SU-DHL-6 (cell line): Measurements from ENCODE around the gene MMP14.

Experiments
- EZH2phosphoT487 ChIP-seq: fragments of 200-600 bp; sonication (generic), shearing (Covaris generic); conservative IDR thresholded peaks from 2 replicates; pipeline ENCODE4 v1.6.1; 2018; ENCODE audit warnings: mild to moderate bottlenecking, antibody characterized with exemption, low read length, moderate library complexity, mixed read lengths
- TF ChIP-seq, protein P1 (sequence below): fragments of 200-600 bp; sonication (generic); IDR thresholded peaks from one replicate; pipeline ENCODE4 v1.5.1; 2017; ENCODE audit warnings: antibody characterized with exemption, mild to moderate bottlenecking, low read length, moderate library complexity; ENCODE audit not compliant: insufficient read depth, poor library complexity, severe bottlenecking

DNA sequence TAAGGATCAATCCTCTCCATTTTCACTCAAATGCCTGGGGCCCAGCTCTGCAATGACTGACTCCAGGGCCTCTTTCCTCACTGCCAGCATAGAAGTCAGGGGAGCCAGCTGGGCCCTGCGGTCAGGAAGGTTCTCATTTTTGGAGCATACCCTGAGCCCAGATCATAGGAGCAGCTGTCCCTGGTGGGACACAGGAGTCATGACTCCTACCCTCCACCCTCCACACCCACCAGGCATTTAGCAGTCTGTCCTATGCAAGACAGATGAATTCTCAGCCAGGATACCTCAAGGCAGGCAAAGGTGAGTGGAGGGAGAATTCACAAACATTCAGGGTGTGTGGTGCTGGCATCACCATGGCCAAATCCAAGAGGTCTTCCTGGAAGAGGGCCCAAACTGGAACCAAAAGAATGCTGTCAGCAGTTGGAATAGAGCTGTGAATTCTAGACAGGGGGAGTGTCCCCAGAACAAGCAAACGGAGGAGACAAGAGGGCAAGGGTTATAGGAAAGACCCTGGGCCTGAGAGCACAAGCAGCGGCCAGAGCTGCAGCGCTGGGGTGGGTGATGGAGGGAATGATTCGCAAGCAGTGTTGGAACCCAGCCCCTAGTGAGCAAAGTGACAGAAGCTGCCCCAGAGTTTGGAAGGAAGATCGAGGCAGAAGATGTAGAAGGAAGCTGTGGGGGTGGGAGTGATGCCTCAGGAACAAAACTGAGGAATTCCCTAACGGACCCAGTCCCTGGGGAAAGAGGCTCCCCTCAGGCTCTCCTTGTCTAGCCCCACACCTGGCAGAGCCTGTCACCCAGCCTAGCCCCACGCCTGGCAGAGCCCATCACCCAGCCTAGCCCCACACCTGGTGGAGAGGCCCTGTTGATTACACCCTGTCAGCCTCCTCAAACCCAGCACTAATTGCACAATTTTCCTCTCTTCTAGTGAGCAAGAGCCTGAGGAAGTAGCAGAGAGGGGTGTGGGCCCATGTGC is 42.2 kb downstream of the MMP14 start:
- TF ChIP-seq, protein P1, sequence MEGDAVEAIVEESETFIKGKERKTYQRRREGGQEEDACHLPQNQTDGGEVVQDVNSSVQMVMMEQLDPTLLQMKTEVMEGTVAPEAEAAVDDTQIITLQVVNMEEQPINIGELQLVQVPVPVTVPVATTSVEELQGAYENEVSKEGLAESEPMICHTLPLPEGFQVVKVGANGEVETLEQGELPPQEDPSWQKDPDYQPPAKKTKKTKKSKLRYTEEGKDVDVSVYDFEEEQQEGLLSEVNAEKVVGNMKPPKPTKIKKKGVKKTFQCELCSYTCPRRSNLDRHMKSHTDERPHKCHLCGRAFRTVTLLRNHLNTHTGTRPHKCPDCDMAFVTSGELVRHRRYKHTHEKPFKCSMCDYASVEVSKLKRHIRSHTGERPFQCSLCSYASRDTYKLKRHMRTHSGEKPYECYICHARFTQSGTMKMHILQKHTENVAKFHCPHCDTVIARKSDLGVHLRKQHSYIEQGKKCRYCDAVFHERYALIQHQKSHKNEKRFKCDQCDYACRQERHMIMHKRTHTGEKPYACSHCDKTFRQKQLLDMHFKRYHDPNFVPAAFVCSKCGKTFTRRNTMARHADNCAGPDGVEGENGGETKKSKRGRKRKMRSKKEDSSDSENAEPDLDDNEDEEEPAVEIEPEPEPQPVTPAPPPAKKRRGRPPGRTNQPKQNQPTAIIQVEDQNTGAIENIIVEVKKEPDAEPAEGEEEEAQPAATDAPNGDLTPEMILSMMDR: no peak
- no peak for TF ChIP-seq EZH2phosphoT487
